HL-60/S4 (cell line): ENCODE data around the gene PRR5.

Experiments
- in situ Hi-C: fragments of 300-500 bp; cut with MboI; formaldehyde crosslinking; loops from 2 replicates; pipeline ENCODE4 v1.14.3; 2022; ENCODE audit warnings: low sequenced_read_pairs

The PRR5 gene

DNA sequence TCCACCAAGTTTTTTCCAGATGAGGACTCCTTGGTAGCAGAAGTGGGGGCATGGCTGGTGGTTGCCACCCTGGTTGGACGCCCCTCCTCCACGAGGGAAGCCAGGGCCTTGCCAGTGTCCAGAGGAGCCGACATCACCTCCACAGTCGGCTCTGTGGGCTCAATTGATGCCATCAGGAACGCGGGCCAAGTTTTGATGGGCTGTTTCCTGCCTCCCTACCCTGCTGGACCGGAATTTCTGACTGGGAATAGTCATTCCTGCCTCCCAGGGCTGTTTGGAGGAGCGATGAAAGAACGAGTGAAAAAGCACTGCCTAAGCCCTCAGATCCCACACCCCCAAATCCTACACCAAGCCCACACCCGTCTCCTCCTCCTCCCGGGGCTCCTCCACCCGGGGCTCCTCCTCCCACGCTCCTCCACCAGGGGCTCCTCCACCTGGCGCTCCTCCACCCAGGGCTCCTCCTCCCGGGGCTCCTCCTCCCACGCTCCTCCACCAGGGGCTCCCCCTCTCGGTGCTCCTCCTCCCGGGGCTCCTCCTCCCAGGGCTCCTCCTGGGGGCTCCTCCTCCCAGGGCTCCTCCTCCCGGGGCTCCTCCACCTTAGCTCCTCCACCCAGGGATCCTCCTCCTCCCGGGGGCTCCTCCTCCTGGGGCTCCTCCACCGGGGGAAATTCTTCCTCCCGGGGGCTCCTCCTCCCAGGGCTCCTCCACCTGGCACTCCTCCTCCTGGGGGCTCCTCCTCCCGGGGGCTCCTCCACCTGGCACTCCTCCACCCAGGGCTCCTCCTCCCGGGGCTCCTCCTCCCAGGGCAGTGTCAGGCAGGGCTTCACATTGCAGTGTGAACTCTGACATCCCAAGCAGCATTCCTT is 10.0 kb upstream of the PRR5 start:
- in situ Hi-C loops: no loop called here

DNA sequence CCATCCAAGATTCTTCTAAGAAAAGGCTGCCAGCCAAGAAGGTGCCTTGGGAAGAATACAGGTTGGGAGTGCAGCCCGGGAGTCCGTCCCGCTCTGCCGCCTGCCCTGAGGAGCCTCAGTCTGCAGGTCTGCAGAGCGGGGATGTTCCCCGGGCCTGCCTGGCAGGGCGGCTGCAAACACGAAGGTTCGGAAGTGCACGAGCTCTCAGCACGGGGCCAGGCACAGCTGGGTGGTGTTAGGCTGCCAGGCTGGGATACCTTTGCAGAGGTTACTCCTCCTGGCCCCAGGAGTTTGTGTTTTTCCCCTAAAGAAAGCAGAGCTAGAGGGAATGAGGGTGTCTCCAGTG is 9.4 kb upstream of the PRR5 start:
- in situ Hi-C loops: no loop called here

DNA sequence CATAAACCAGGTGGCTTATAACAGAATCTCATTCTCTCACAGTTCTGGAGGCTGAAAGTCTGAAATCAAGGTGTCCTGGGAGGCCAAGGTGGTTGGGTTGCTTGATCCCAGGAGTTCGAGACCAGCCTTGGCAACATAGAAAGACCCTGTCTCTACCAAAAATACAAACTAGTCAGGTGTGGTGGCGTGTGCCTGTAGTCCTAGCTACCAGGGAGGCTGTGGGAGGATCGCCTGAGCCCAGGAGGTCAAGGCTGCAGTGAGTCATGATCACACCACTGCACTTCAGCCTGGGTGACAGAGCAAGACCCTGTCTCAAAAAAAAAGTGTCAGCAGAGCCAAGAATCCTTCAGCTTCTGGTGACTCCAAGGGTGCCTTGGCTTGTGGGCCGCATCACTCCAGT is 8.9 kb upstream of the PRR5 start:
- in situ Hi-C loops: no loop called here

DNA sequence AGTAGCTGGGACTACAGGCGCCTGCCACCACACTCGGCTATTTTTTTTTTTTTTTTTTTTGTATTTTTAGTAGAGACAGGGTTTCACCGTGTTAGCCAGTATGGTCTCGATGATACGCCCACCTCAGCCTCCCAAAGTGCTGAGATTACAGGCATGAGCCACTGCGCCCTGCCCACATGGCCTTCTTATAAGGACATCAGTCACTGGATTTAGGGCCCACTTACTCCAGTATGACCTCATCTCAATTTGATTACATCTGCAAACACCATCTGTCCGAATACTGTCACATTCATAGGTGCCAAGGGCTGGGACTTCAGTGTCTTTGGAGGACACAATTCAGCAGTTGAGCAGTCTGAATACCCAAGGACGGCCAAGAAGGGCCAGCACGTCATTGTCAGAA is 8.2 kb upstream of the PRR5 start:
- in situ Hi-C loops: no loop called here

DNA sequence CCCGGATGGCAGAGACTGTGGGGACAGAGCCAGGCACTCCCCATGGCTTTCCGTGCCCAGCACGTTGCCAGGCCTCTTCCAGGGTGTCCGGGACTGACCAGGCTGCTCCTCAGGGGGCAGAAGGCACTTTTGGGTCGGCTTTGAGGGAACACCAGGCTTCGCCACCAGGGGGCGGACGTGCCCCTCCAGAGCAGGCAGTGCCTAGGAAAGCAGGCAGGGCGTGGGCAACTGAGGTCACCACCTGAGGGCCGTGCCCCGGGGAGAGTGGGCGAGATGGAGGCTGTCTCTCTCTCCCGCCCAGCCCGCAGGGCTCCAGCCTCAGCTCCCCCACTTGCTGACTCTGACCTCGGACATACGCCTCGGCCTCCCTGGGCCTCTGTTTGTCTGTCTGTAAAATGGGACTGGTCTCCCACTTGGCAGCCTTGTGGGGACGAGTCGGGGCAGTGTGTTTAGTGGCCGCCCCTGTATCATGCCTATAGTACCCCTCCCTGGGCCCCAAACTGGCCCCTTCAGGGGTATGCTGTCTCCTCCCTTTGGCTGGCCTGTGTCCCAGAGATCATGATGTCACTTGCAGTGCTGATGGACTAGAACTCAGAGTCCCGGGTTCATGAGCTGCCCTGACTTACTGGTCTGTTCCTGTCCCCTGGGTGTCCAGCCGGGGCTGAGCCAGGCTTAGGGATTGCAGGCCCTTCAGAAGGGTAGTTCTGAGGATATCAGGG is 4.4 kb upstream of the PRR5 start:
- in situ Hi-C loops: no loop called here

DNA sequence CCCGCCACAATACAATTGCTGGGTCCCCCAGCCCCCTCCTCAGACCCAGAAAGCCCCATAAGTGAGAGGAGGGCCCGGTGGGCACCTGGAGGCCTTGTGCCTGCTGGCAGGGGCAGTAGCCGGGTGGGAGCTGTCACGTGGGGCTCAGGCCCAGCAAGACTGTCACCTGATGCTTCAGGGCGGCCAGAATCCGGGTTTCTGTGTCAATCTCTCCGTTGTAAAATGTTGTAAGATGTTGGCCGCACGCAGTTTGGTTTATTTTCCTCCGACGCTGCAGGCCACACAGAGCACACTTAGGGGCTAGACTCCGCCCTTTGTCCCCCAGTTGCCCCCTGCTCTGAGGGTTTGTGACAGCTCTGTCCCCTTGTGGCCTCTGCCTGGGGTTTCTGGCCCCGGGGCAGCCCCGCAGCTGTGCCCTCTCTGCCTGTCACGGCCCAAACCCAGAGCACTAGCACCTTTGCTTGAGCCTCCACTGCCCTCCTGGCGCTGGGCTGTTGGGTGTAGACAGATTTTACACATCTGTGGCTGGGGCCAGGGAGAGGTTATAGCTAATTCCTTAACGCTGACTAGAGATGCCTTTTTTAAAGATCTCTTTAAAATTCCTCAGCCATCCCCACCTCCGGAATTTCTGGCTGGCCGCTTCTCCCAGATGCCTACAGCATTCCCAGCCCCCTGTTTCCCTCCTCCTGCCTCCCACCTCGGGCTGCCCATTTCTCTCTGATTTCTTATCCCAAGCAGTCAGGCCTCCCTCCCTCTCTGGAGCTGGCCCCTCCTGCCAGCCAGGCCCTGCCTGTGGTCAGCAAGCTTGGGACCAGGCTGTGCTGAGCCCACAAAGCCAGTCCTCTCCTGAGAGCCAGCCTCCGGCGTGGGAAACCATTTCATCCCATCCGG is 3.2 kb upstream of the PRR5 start:
- in situ Hi-C loops: no loop called here

DNA sequence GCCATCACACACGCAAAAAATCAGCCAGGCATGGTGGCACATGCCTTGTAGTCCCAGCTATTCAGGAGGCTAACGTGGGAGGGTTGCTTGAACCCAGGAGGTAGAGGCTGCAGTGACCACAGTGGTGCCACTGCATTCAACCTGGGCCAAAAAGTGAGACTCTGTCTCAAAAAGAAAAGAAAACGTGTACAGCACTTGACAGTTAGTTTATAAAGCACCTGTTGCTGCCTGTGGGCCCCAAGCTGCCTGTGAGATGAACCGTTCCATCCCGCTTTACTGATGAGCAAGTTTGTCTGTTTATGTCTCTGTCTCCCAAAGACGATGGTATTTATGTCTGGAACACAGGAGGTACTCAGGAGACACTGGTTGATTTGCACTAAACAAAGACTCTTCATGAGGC is 1.5 kb upstream of the PRR5 start:
- in situ Hi-C loops: no loop called here

DNA sequence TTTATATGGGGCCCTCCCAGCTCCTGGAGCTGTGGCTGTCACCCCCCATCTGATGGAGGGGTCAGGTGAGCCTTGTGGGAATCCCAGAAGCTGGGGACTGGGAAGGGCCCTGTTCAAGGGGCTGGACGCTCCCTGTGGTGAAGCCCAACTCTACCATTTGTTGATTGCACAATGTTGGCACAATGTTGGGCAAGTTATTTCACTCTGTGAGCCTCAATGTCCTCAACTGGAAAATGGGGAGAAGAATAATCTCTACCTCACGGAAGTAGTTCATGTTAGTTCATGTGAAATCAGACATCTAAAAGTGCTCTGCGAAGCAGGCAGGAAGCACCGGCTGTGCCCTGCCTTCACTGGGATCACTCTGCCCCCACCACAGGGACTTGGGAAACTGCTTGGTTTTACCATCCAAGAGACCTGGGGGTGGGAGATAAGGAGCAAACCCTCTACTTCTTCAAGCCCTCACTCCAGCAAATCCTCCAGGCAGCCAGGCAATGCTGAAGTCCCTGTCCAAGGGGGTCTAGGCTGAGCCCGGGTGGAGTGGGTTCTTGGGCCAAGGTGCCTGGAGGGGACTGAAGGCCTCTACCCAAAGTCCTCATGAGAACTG is 715 bp upstream of the PRR5 start:
- in situ Hi-C loops: no loop called here

DNA sequence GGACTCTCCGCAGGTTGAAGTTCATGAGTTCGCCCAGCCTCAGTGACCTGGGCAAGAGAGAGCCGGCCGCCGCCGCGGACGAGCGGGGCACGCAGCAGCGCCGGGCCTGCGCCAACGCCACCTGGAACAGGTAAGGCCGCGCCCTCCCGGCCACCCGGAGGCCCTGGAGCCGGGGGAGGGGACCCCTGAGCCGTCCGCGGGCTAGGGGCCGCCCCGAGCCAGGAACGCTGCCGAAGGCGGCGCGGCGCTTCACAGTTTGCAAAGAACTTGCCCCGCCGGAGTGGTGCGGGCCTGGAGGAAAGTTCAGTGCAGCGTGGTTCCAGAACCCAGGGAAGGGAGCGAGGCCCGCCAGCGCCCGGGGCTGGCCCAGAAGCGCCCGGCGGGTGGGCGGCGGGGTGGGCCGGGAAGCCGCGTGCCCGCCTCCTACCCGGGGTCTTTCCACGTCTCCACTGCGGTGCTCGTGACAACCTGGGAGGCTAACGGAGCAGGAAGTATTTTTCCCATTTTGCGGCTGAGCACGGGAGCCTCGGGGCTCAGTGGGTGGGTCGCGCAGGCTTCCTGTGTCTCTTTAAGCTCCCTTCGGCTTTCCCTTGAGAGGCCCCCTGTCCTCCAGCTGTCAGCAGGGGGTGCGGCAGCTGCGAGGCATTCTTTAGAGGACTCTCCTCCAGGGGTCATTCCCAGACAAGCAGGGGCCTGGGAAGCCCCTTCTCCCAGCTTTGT is 635 bp downstream of the PRR5 start:
- in situ Hi-C loops: no loop called here

DNA sequence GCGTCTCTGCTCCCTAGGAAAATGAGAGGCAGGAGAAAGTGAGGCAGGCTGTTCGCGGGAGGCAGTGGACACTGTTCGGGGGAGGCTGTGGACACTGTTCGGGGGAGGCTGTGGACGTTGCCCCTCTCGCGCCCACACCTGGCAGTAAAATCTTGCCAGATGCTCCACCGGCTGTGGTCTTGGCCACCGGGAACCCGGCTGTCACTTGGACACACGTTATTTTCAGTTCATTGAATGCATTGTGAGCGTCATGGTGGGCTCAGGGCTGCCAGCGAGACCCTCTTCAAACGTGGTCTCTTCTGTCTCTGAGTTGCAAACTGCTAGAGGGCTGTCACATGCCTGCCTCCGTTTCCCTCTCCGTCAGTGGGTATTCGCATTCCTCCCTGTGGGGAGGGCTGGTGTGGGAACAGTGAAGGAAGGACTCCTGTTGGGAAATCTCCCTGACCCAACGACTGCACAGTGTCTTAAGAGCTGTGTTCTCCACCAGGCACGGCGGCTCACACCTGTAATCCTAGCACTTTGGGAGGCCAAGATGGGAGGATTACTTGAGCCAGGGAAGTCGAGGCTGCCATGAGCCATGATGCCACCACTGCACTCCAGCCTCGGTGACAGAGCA is 1.4 kb downstream of the PRR5 start:
- in situ Hi-C loops: no loop called here

DNA sequence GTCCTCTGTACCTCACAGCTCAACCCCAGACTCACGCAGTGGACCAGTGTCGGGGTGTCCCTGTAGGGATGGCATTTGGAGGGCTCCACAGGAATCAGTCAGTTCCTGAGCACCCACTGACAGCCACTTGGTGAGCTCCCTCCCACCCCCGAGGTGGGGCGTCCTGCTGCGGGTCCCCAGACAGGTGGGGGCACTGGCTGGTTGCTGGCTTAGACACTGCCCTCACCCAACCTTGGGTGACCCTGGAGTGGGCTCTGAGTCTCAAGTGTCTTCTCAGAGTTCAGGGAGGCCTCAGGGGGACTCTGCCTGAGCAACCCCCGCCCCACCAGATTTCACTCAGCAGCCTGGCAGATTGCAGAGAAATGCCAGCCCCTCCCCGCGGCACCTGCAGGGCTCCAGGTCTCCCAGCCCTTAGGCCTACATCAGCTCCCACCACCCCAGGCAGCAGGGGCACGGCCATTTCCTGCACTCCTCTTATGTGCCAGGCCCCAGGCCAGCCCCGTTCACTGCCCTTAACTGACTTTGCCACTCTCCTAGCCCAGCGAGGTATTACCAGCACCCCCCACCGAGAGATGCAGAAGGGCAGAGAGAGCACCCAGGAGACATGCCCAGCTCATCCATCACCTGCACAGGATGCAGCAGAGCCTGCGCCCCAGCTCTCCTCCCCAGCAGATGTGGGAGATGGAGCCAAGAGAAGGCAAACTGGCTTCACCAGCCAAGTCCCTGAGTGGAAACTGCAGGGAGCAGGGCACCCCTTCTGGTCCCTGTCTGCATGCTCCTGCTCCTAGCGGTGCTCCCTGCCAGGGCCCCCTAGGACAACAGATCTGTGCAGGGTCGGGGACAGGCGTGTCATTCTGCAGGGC is 2.4 kb downstream of the PRR5 start:
- in situ Hi-C loops: no loop called here

DNA sequence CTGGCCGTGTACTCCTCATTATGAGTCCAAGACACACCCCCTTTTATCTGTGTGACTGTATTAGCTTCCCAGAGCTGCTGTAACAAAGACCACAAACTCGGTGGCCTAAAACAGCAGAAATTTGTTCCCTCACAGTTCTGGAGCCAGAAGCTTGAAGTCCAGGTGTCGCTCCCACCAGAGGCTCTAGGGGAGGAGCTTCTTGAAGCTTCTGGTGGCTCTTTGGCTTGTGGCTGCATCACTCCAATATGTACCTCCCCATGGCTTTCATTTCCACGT is 3.0 kb downstream of the PRR5 start:
- in situ Hi-C loops: no loop called here

DNA sequence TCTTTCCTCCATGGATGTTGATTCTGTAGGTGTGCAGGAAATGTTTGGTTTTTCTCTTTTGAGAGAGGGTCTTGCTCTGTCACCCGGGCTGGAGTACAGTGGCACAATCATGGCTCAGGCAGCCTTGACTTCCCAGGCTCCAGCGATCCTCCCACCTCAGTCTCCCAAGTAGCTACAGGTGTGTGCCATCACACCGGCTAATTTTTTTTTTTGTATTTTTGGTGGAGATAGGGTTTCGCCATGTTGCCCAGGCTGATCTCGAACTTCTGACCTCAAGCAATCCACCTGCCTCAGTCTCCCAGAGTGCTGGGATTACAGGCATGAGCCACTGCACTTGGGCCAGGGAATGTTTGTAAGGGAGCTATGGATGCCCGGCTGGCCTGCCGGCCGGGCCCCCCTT is 4.5 kb downstream of the PRR5 start:
- in situ Hi-C loops: no loop called here

DNA sequence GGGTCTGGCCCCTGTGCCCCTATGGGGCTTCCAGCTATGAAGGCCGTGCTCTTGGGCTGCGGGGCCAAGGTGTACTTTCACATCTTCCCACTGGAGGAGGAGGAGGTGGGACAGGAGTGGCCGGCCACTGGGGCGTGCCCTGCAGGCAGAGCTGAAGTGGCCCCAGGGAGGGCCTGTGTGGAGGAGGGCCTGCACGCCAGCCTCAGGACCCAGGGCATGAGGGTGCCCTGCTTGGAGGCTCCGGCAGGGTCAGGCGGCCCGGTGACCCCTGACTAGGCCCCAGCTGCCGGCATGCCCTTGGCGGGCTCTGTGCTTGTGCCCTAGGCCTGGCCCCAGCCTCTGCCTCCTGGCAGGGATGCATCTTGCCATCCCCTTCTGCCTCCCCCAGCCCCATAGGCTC is 5.2 kb downstream of the PRR5 start:
- in situ Hi-C loops: no loop called here

DNA sequence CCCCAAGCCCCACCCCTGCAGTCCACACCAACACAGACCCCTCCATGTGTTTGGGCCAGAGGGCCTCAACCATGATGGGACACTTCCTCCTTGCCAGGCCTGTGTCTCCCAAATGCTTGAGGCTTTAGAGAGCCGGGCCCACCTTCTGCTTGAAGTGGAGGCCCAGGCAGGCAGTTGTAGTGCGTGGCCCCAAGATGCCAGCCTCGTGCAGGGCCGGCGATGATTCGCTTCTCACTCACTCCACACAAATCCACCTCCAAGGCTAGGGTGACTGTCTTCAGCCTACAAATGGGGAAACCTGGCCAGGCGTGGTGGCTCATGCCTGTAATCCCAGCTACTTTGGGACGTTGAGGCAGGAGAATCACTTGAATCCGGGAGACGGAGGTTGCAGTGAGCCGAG is 5.7 kb downstream of the PRR5 start:
- in situ Hi-C loops: no loop called here

DNA sequence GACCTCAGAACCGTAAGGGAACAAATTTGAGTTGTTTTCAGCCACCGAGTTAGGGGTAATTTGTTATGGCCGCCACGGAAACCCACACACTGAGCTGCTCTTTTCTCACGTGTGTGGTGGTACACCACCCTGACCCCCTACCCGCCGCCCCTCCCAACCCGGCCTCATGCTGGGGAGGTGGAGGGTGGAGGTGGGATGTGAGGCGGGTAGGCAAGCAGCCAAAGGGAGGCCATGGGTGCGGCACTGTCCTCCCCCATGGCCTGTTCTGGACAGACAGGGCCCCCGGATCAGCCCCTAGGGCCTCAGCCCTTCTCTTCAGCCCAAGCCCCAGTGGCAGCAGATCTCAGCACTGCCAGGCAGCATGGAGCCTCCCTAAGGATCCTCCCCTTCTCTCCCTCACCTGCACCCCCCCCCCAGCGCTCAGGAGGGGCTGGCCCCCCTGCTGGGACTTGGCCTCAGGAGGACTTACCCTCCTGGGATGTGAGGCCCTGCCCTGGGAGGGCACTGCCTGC is 7.9 kb downstream of the PRR5 start:
- in situ Hi-C loops: no loop called here

DNA sequence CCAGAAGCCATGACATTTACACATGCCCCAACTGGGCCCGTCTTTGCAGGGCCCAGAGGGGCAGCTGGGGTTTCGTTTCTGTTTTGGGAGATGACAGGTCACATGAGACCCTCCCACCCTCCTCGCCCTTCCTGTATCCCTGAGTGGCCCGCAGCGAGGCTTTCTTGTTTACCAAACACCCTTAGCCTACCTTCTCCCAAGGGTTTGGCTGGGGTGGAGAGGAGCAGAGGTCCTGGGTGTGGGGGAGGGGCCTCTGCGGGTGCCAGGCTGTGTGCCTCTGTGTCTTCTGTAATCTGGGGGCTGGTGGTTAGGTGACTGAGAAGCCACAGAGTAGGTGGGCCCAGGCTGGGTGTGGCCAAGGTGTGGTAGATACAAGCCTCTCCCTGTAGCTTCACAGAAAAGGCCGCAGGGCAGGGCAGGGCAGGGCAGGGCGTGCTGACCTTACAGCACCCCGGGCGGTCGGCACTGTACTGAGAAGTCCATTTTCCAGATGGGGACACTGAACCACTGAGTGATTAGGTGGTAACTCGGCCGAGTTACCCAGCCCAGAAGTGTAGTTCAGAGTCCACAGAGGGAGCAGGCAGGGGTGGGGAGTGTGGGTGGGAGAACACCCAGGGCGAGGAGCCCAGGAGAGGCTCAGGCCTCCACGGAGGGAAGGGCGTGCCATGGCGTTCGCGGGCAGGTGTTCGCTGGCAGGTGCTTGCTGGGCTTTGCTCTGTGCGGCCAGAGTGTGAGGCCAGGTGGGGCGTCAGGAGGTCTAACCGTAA is 8.7 kb downstream of the PRR5 start:
- in situ Hi-C loops: no loop called here

DNA sequence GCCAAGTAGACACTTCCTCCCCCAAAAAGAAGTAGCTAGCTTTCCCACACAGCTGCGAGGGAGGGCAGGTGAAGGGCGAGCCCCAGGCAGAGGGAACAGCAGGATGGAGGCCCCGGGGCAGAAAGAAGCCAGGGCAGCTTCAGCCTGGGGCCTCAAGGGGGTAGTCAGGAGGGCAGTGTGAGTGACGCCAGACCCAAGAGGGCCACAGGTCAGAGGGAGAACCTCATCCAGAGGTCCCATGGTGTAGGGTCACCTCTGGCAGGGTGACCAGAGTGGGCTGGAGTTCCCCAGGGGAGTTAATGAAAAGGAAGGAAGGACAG is 9.2 kb downstream of the PRR5 start:
- in situ Hi-C loops: no loop called here
